NCI-H2196 (cell line): Measurements from ENCODE around the gene PARK7.
A peak's percentile ranks its signal among the peaks of the same experiment; 100 is the strongest.

ENCODE experiments used
- DNase-seq: peaks from one replicate; lab custom pipeline; 2025; ENCODE audit not compliant: unreplicated experiment; lab: John Stamatoyannopoulos, UW

PARK7 gene

DNA sequence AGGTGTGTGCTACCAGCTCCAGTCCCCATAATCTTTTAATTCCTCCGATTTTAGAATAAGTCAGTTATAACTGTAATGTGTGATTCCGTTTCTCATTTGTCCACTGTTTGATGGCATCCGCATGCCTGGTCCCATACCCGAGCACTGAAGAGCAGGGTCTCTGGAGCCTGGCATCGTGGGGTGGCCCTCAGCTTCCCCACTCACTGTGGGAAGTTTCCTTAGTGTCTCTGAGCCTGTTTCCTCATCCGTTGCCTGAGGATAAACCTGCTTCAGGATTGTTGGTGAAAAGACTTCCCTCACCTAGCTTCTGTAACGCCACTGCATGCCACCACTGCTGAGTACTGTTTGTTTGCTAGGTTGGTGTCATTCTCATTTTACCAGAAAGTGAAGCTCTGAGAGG, 19.5 kb downstream of the PARK7 start:
- no peak for DNase-seq

DNA sequence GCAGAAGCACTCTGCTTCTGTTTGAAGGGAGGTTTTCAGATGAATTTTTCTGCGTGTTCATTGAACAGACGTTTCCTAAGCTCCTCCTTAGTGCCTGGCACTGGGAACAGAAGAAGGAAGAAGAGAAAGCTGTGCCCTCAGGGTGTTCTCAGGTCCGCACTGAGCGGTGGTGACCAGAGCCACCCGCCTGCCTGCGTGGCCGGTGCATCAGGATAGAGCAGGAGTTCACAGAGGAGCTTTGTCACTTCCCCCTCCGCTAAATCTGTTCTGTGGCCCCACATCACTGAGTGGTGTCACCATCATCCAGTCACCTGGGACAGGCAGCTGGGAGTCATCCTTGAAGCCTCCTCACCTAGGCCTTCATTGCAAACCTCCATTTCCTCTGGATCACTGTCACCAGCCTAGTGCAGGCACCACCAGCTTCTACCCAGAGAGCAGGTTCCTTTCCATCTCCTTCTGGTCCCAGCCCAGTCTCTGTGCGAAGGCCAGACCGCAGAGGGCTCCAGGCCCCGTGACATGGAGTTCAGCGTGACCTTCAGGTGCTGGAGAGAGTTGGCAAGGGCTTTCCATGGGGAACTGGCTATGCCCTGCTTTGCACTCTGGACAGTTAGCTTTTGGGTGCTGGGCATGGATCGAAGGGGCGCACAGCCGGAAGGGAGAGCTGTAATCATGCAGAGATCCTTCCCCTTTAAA, 21.7 kb downstream of the PARK7 start:
- no peak for DNase-seq

- DNase-seq = no peak
Observed at GRCh38 chr1:7984811-7985210, 23.3 kb downstream of the PARK7 start.

DNA sequence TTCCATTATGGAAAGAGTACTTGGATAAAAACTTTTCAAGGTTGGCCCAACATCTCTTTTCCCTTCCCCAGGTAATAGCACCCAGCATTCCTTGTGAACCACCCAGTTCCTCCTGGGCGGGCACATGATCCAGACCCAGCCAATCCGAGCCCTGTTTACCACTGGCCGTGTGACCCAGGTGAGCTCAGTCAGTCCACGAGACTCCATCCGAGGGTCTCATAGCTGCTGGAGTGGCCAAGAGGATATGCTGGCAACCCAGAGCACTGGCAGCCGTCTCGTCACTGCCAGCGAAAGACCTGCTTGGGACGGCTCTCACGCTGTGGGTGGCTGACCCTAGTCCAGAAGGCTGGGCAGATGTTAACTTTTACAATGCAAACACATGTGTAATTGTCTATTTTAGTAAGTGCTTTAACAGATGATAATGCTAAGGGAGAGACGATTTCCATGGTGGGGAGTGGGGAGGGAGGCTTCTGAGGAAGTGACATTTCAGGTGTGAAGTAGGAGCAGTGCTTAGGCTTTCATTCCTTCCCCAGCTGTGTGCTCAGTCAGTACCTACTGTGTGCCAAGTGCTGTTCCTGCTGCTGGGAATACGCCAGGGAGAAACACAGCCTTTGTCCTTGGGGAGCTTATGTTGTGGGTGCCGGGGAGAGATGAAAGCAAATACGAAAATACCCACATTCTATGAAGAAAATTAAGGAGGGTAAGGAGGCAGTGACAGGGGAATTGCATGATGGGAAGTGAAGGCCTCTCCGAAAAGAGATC, 24.5 kb downstream of the PARK7 start:
- no peak for DNase-seq

GRCh38 chr1:7987528-7987927, 26.0 kb downstream of the PARK7 start:
- no peak for DNase-seq

DNA sequence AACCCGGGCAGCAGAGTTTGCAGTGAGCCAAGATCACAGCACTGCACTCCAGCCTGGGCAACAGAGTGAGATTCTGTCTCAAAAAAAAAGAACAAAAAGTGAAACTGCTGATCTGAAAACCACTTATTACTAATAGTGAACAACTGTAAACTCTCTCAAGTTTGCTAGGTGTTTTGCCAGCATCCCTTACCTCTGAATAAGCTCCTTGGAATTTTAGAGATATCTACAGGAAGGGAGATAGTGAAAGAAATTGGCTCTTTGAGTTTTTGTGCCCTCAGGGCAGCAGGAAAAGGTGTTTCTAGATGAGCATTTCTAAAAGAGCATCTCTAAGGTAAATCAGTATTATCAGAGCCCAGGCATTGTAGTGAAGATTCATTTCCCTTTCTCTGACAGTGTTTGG, 27.1 kb downstream of the PARK7 start:
- no peak for DNase-seq

- no peak for DNase-seq
Observed at GRCh38 chr1:7989762-7990428, 28.4 kb downstream of the PARK7 start.

DNA sequence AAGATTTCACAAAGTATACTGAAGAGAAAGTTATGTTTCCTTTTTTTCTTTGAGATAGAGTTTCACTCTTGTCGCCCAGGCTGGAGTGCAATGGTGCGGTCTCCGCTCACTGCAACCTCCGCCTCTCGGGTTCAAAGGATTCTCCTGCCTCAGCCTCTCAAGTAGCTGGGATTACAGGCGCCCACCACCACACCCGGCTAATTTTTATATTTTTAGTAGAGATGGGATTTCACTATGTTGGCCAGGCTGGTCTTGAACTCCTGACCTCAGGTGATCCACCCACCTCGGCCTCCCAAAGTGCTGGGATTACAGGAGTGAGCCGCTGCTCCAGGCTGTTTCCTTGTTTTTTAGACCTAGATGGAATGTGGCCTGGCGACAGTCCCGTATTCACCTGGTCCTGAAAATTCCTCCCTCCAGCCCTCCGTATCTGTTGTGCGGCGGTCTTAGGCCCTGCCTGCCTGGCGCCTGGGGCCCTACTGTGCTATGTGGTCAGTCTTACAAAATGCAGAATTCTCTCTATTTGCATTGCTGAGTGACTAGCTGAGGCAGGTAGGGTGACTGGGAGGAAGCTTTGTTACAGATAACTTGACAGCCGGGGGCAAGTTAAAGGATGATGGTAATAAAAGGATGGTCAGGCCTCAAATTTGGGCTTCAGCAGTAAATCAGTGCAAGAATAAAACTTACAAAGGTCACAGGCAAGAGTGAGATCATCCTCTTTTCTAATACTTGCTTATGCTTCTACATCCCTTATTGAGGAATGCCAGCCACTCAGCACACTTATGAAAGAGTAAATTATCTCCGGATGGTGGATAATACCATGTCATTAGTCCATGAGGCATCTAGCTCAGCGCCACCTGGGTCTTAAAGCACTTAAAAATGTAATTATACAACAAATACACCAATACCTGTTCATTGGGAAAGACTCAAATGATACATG, 30.3 kb downstream of the PARK7 start:
- DNase-seq = no peak

GRCh38 chr1:7992885-7993284, 31.4 kb downstream of the PARK7 start:
- DNase-seq = no peak

DNA sequence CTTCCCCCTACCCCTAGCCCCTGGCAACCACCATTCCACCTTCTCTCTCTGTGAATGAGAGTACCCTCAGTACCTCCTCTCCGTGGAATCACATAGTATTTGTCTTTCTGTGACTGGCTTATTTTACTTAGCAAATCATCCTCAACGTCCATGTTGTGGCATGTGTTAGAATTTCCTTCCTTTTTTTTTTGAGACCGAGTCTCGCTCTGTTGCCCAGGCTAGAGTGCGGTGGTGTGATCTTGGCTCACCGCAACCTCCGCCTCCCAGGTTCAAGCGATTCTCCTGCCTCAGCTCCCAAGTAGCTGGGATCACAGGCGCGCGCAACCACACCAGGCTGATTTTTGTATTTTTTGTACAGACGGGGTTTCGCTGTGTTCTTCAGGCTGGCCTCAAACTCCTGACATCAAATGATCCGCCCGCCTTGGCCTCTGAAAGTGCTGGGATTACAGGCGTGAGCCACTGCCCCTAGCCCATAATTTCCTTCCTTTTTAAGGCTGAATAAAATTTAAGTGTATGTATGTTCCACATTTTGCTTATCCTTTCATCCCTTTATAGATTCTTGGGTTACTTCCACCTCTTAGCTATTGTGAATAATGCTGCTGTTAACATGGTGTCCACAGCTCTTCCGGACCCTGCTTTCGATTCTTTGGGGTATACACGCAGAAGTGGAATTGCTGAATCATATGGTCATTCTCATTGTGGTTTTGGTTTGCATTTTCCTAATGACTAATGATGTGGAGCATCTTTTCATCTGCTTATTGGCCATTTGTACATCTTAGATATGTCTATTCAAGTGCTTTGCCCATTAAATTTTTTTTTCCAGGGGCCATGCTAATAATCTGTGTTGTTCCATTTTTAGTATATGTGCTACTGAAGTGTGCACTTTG, 32.3 kb downstream of the PARK7 start:
- DNase-seq = no peak

- no peak for DNase-seq
Observed at GRCh38 chr1:7994827-7995226, 33.3 kb downstream of the PARK7 start.

DNA sequence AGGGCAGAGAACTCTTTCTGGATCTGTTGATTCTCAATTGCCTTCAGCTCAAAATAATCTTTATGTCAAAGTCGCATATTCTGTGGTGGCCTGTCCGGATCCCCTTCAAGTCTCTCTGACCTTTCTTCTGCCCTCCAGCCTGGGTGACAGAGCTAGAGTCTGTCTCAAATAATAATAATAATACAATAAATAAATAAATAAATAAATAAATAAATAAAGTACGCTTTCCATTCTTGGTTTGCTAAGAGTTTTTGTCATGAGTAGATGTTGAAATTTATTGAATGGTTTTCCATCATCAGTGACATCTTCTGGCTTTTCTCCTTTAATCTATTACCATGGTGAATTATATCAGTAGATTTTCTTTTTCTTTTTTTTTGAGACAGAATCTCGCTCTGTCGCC, 33.9 kb downstream of the PARK7 start:
- no peak for DNase-seq

DNA sequence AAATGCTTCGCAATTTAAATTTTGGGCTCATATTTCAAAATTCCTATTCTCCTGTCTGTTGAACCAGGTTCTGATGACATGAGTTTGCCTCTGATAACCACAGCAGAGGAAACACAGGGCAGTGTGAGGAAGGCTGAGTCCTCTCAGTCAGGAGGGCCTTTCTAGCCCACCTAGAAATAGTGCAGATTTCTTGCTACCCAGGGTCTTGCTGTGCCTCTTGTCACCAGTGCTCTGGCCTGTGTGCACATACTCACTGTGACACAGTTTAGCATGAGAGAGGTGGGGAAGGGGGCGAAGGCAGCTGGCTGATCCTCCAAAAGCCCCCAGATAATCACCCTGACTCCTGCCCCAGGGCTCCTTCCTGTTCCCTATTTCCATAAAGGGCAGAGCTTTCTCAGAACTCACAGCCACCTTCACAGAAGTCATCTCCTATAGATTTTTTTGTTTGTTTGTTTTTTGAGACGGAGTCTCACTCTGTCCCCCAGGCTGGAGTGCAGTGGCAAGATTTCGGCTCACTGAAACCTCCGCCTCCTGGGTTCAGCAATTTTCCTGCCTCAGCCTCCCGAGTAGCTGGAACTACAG, 40.9 kb downstream of the PARK7 start:
- DNase-seq = no peak

GRCh38 chr1:8002921-8003320, 41.4 kb downstream of the PARK7 start:
- DNase-seq = no peak

GRCh38 chr1:8003438-8004112, 42.1 kb downstream of the PARK7 start:
- no peak for DNase-seq

GRCh38 chr1:8004113-8004802, 42.7 kb downstream of the PARK7 start:
- DNase-seq = peak; percentile 45

DNA sequence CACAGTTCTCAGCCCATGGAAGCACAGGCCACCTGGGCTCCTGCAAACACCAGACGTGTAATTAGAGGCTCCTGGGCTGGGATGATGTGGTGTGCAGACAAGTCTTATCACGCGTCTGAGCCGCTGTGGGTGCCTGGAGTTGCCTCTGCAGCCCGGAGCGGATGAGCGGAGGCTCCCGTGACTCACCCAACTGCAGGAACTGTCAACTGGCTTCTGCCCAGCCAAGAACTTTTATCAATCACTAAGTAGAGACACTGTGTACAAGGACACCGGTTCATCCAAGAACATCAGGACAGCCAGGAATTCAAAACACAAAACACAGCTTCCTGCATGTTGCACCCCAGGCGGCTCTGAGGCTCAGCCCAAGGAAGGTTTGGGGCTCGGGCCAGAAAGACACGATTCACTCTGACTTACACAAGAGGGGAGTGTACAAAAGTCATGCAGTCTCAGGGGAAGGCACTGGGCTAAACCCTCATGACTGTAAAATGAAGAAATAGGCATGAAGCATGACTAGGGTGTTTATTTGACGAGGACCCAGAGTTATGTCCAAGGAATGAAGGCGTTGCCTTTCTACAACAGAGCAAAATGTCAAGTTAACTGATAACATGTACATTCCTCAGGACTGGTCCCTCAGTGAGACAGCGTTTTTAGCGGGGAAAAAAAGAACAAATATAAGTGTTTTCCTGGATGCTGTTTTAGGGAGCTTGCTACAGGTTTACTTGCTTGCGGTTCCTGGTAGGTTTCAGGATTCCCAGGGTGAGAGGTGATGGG, 43.5 kb downstream of the PARK7 start:
- DNase-seq = peak; percentile 60
